ENCODE measurements around the gene CDKAL1. TPM values are rescaled to one million over a fixed set of nuclear protein-coding genes. Genes with fewer than 3 reads are reported as not detected.

The CDKAL1 gene
- total and polyA plus RNA-seq, 9 of the 15 experiments (the other 6 are each of a cell fraction or from before 2014, with no cell fraction given) = 11.2 to 36.3 (median 20.1) TPM

DNA sequence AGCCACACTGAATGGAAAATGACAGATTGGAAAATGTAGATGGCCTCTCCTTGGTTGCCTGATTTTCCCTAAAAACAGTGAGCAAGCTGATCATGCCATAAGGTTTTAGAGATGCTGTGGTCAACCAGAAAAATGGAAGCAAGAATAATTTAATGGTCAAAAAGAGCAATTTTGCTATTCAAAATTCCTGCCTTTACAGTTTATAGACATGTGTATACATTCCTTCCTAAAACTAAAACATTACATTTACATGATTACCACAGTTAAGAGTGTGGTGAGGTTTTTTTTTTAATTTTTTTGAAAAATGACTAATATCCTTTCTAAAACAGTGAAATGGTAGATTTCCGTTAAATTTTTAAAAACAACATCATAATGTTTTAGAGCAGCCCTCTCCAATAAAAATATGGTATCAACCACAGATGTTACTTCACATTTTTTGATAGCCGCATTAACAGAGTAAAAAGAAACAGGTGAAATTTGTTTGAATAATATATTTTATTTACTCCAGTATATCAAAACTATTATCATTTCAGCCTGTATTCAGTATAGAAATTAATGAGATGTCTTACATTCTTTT, 652.3 kb downstream of the CDKAL1 start (continued):
- TF ChIP-seq, protein P1, sequence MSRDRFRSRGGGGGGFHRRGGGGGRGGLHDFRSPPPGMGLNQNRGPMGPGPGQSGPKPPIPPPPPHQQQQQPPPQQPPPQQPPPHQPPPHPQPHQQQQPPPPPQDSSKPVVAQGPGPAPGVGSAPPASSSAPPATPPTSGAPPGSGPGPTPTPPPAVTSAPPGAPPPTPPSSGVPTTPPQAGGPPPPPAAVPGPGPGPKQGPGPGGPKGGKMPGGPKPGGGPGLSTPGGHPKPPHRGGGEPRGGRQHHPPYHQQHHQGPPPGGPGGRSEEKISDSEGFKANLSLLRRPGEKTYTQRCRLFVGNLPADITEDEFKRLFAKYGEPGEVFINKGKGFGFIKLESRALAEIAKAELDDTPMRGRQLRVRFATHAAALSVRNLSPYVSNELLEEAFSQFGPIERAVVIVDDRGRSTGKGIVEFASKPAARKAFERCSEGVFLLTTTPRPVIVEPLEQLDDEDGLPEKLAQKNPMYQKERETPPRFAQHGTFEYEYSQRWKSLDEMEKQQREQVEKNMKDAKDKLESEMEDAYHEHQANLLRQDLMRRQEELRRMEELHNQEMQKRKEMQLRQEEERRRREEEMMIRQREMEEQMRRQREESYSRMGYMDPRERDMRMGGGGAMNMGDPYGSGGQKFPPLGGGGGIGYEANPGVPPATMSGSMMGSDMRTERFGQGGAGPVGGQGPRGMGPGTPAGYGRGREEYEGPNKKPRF (IDR thresholded peaks at IDR 0.05; ENCODE audit: low read depth, low read length) = no peak
- TF ChIP-seq MAFG (tag; conservative IDR thresholded peaks at IDR 0.05) (no peak), E2F3 (CRISPR knock-in tag; IDR thresholded peaks at IDR 0.05) (no peak), CSDE1 (IDR thresholded peaks at IDR 0.05) (no peak), LARP7 (IDR thresholded peaks at IDR 0.05) (no peak), ZEB2 (IDR thresholded peaks at IDR 0.05) (no peak), DPF2 (IDR thresholded peaks at IDR 0.05) (no peak), PCBP2 (IDR thresholded peaks at IDR 0.05; ENCODE audit: low read depth, low read length, poor library complexity, severe bottlenecking) (no peak), ATF7 (IDR thresholded peaks at IDR 0.05) (no peak), TEAD1 (CRISPR knock-in tag; IDR thresholded peaks at IDR 0.05) (no peak), XRCC4 (IDR thresholded peaks at IDR 0.05; ENCODE audit: extremely low read depth, insufficient read depth, insufficient read length) (no peak)
- TF ChIP-seq, protein P2, sequence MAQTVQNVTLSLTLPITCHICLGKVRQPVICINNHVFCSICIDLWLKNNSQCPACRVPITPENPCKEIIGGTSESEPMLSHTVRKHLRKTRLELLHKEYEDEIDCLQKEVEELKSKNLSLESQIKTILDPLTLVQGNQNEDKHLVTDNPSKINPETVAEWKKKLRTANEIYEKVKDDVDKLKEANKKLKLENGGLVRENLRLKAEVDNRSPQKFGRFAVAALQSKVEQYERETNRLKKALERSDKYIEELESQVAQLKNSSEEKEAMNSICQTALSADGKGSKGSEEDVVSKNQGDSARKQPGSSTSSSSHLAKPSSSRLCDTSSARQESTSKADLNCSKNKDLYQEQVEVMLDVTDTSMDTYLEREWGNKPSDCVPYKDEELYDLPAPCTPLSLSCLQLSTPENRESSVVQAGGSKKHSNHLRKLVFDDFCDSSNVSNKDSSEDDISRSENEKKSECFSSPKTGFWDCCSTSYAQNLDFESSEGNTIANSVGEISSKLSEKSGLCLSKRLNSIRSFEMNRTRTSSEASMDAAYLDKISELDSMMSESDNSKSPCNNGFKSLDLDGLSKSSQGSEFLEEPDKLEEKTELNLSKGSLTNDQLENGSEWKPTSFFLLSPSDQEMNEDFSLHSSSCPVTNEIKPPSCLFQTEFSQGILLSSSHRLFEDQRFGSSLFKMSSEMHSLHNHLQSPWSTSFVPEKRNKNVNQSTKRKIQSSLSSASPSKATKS (CRISPR knock-in tag; IDR thresholded peaks at IDR 0.05) = no peak
- TF ChIP-seq, protein P3, sequence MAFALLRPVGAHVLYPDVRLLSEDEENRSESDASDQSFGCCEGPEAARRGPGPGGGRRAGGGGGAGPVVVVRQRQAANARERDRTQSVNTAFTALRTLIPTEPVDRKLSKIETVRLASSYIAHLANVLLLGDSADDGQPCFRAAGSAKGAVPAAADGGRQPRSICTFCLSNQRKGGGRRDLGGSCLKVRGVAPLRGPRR (CRISPR knock-in tag; IDR thresholded peaks at IDR 0.05) = no peak

Measured in K562 (cell line).